H1 (cell line): ENCODE measurements around the gene ARHGEF3. TPM values are rescaled to one million over a fixed set of nuclear protein-coding genes. Genes with fewer than 3 reads are reported as not detected.

Experiments used
- ASH2L ChIP-seq: fragments of 200-600, 300-600 bp; sonication (generic); IDR thresholded peaks from one replicate; pipeline ENCODE4 v1.7.1; 2017; ENCODE audit warnings: low read length
- ATF3 ChIP-seq: IDR thresholded peaks from 2 replicates; pipeline ENCODE4 v1.6.1; 2011; ENCODE audit warnings: low read depth, mild to moderate bottlenecking, low read length; ENCODE audit not compliant: insufficient read depth
- BACH1 ChIP-seq: IDR thresholded peaks from 2 replicates; pipeline ENCODE4 v1.6.1; 2012; ENCODE audit warnings: low read length, improper control_type of control experiment
- BCL11A ChIP-seq, 2 experiments: IDR thresholded peaks; one replicate each; pipeline ENCODE4 v1.6.1; 2011; ENCODE audit warnings: low read depth in 2 of 2, low read length in 2 of 2, mild to moderate bottlenecking in 2 of 2
- BRCA1 ChIP-seq: IDR thresholded peaks from 2 replicates; pipeline ENCODE4 v1.6.1; 2012; ENCODE audit warnings: low read depth, low read length, improper control_type of control experiment
- CBX5 ChIP-seq: fragments of 300-800, 300-1000 bp; sonication (generic); IDR thresholded peaks from 2 replicates; pipeline ENCODE4 v1.7.1; 2016; ENCODE audit warnings: antibody characterized with exemption, low read length, low read depth
- FOSL1 ChIP-seq: IDR thresholded peaks from 2 replicates; pipeline ENCODE4 v1.6.1; 2011; ENCODE audit warnings: mild to moderate bottlenecking, low read depth, low read length, moderate library complexity; ENCODE audit not compliant: insufficient read depth
- HDAC2 ChIP-seq, 2 experiments: fragments of 300-600 bp in 1 of 2; sonication (generic) in 1 of 2; IDR thresholded peaks; 2 replicates each; pipeline ENCODE4 v1.6.1; 2011 to 2012; ENCODE audit warnings: low read depth in 2 of 2, low read length in 2 of 2, mild to moderate bottlenecking in 2 of 2, moderate library complexity in 2 of 2, borderline replicate concordance in 1 of 2, inconsistent platforms in 1 of 2
- JUN ChIP-seq: IDR thresholded peaks from 2 replicates; pipeline ENCODE4 v1.6.1; 2011; ENCODE audit warnings: low read depth, mild to moderate bottlenecking, improper control_type of control experiment, low read length
- KDM4A ChIP-seq: IDR thresholded peaks from one replicate; pipeline ENCODE4 v1.7.1; 2012; ENCODE audit warnings: low read depth, mild to moderate bottlenecking, moderate library complexity, low read length, inconsistent platforms; ENCODE audit not compliant: severe bottlenecking
- NANOG ChIP-seq: IDR thresholded peaks from 2 replicates; pipeline ENCODE4 v1.6.1; 2011; ENCODE audit warnings: low read length, low read depth, mild to moderate bottlenecking, inconsistent platforms; ENCODE audit not compliant: insufficient read depth, poor library complexity, severe bottlenecking
- POLR2A ChIP-seq, 2 experiments: IDR thresholded peaks; 1 replicate in 1 of 2; 2 replicates in 1 of 2; pipeline ENCODE4 v1.6.1; 2011; ENCODE audit warnings: low read depth in 2 of 2, low read length in 2 of 2, mild to moderate bottlenecking in 2 of 2; ENCODE audit errors: control extremely low read depth in 1 of 2
- POLR2AphosphoS5 ChIP-seq: IDR thresholded peaks from 2 replicates; pipeline ENCODE4 v1.6.1; 2011; ENCODE audit warnings: low read depth, low read length
- POU5F1 ChIP-seq: IDR thresholded peaks from 2 replicates; pipeline ENCODE4 v1.6.1; 2011; ENCODE audit warnings: low read depth, mild to moderate bottlenecking, low read length, moderate library complexity
- RAD21 ChIP-seq, 2 experiments: IDR thresholded peaks in 1 of 2; conservative IDR thresholded peaks in 1 of 2; 2 replicates each; pipeline ENCODE4 v1.6.1; 2011; ENCODE audit warnings: low read depth in 2 of 2, low read length in 2 of 2, improper control_type of control experiment in 1 of 2, inconsistent platforms in 1 of 2, mild to moderate bottlenecking in 1 of 2, moderate library complexity in 1 of 2
- RNF2 ChIP-seq: fragments of 200-900, 300-1000 bp; sonication (generic); IDR thresholded peaks from 2 replicates; pipeline ENCODE4 v1.7.1; 2016; ENCODE audit warnings: borderline replicate concordance, low read depth, mild to moderate bottlenecking, antibody characterized with exemption, low read length; ENCODE audit not compliant: poor library complexity, severe bottlenecking; ENCODE audit errors: missing control alignments
- RXRA ChIP-seq: IDR thresholded peaks from 2 replicates; pipeline ENCODE4 v1.6.1; 2011; ENCODE audit warnings: low read depth, mild to moderate bottlenecking, low read length, moderate library complexity; ENCODE audit not compliant: insufficient read depth
- SIRT6 ChIP-seq: IDR thresholded peaks from one replicate; pipeline ENCODE4 v1.7.1; 2012; ENCODE audit warnings: low read length, inconsistent platforms
- SP1 ChIP-seq: IDR thresholded peaks from 2 replicates; pipeline ENCODE4 v1.6.1; 2011; ENCODE audit warnings: low read depth, low read length
- SP4 ChIP-seq: IDR thresholded peaks from 2 replicates; pipeline ENCODE4 v1.6.1; 2012; ENCODE audit warnings: low read length, inconsistent platforms
- TBP ChIP-seq: IDR thresholded peaks from 2 replicates; pipeline ENCODE4 v1.6.1; 2011; ENCODE audit warnings: low read depth, low read length, improper control_type of control experiment
- TEAD4 ChIP-seq: IDR thresholded peaks from 2 replicates; pipeline ENCODE4 v1.6.1; 2012; ENCODE audit warnings: low read depth, low read length, inconsistent platforms, mixed read lengths
- ZNF274 ChIP-seq: IDR thresholded peaks from 2 replicates; pipeline ENCODE4 v1.7.0; 2012; ENCODE audit warnings: low read length, borderline replicate concordance; ENCODE audit errors: extremely low read depth
- polyA plus RNA-seq, 7 experiments: library from polyadenylated mRNA; depleted of rRNA in 3 of 7; stranded (reverse) in 5 of 7; unstranded in 2 of 7; fragments of >200 nt in 5 of 7; fragments of 200-250 nt in 2 of 7; gene quantifications; 1 replicate in 5 of 7; 2 replicates in 1 of 7; 4 replicates in 1 of 7; pipeline versions ENCODE4 v1.2.1 to v1.2.3, GENCODE V29; 2011 to 2013; ENCODE audit warnings: missing spikeins in 2 of 7, mixed read lengths in 2 of 7
- total RNA-seq: library from RNA; stranded (reverse); fragmentation: NEBNext Ultra II Directional; extraction: Animal tissue kit (Norgen Biotek cat#: 25700); gene quantifications from 2 replicates; pipeline ENCODE4 v1.2.1, GENCODE V29; 2021
- TF ChIP-seq, protein P1 (sequence below): IDR thresholded peaks from 2 replicates; pipeline ENCODE4 v1.6.1; 2012; ENCODE audit warnings: inconsistent platforms

The ARHGEF3 gene
- total and polyA plus RNA-seq, 2 of the 8 experiments (the other 6 are each of a cell fraction or from before 2014, with no cell fraction given), result 2.8 to 6.0 TPM

DNA sequence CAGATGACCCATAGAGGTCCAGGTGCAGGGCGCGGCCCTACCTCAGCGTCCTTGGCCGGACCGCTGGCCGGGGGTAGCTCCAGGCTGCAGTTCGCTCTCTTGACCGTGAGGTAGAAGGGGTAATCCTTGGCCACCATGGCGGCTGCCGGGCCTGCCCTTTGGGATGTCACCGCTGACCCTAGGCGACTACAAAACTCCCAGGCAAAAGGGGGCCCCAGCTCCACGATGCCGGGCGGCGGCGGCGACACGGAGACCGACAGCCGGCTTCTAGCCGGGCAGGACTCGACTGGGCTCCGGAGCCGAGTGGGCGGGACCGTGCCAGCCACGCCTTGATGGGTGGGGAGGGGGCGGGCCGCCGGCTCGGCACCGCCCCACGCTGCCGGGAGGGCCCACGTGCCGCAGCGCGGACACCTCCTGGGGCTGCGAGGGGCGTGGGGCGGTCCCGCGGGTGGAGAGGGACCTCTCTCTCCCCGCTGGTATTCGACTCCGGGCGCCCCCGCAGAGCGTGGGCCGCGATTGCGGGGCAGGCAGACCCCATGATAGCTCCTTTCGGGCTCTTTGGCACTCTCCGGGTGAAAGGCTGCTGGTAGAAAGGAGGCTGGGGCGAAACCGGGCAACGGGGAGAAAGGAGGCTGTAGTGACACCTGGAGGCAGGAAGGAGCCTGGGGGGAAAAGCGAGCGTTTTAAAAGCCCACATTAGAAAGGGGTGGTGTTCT lies at the start of gene ARHGEF3 (continued):
- TF ChIP-seq RXRA (no peak), CBX5 (no peak), BCL11A (IDR thresholded peaks at IDR 0.05; ENCODE audit: low read depth in 2 of 2, low read length in 2 of 2) (no peak), SIRT6 (no peak), ASH2L (peak; percentile 50), FOSL1 (no peak), ZNF274 (no peak), KDM4A (peak; percentile 95), ATF3 (no peak), BACH1 (peak; percentile 54), SP4 (peak; percentile 89; the same call in 1 of the 2 replicates), POU5F1 (no peak), POLR2A (IDR thresholded peaks at IDR 0.05; ENCODE audit: control extremely low read depth in 1 of 2, low read depth in 2 of 2, low read length in 2 of 2) (peak; percentile 66 to 72), RNF2 (no peak), POLR2AphosphoS5 (0 out of 2 replicates have a peak, but pooled peaks have one; percentile 61), NANOG (peak; percentile 15), TEAD4 (no peak; the same call in 1 of the 2 replicates), TBP (0 out of 2 replicates have a peak, but pooled peaks have one; percentile 29), RAD21 (IDR thresholded peaks at IDR 0.05 in 1 of 2, conservative IDR thresholded peaks at IDR 0.05 in 1 of 2; ENCODE audit: low read depth in 2 of 2, low read length in 2 of 2) (peak; percentile 52 to 74), JUN (no peak), BRCA1 (no peak), SP1 (peak; percentile 34; the same call in 1 of the 2 replicates), HDAC2 (IDR thresholded peaks at IDR 0.05; ENCODE audit: borderline replicate concordance in 1 of 2, low read depth in 2 of 2, low read length in 2 of 2) (peak; percentile 9 to 79; a peak in 2 of 4 replicates)
- TF ChIP-seq, protein P1, sequence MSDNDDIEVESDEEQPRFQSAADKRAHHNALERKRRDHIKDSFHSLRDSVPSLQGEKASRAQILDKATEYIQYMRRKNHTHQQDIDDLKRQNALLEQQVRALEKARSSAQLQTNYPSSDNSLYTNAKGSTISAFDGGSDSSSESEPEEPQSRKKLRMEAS, result peak; percentile 77; the same call in 1 of the 2 replicates
